AG04450 (cell line): ENCODE data around the gene SART3. TPM values are rescaled to one million over a fixed set of nuclear protein-coding genes. Genes with fewer than 3 reads are reported as not detected.

ENCODE experiments used
- CTCF ChIA-PET: fragments of 300-600, 350-600 bp; formaldehyde crosslinking; extraction: SDS; loops from one replicate; lab custom pipeline; 2022; ENCODE audit warnings: antibody characterized with exemption, inconsistent platforms; lab: Charles Lee
- POLR2A ChIA-PET: fragments of 350-600 bp; formaldehyde crosslinking; extraction: SDS; loops from one replicate; lab custom pipeline; 2021; ENCODE audit warnings: antibody characterized with exemption, inconsistent platforms; lab: Yijun Ruan, JAX
- DNase-seq: peaks from one replicate; pipeline ENCODE4 v3.0.0-alpha.2; 2011; ENCODE audit warnings: low read depth, low spot score
- H3K27ac ChIP-seq: one replicate; pipeline ENCODE4 v1.5.1; 2012; ENCODE audit warnings: low read depth, low read length, control low read depth
- H3K27me3 ChIP-seq: one replicate; pipeline ENCODE4 v1.6.0; 2012; ENCODE audit warnings: low read length; ENCODE audit not compliant: control insufficient read depth, insufficient read depth
- H3K4me3 ChIP-seq: 2 replicates; pipeline ENCODE4 v1.5.1; 2011; ENCODE audit warnings: mild to moderate bottlenecking, low read depth, low read length, control low read depth
- H3K9me3 ChIP-seq: 2 replicates; pipeline ENCODE4 v1.5.1; 2012; ENCODE audit warnings: low read length; ENCODE audit not compliant: control insufficient read depth, insufficient read depth
- CTCF ChIP-seq: IDR thresholded peaks from 2 replicates; pipeline ENCODE4 v1.5.1; 2011; ENCODE audit warnings: low read depth, low read length, control low read depth, inconsistent platforms
- polyA plus RNA-seq: library from polyadenylated mRNA; depleted of rRNA; stranded (reverse); fragments of >200 nt; gene quantifications from 2 replicates; pipeline ENCODE4 v1.2.3, GENCODE V29; 2011

SART3 gene
- polyA plus RNA-seq, 1 experiment: 23.9 TPM

DNA sequence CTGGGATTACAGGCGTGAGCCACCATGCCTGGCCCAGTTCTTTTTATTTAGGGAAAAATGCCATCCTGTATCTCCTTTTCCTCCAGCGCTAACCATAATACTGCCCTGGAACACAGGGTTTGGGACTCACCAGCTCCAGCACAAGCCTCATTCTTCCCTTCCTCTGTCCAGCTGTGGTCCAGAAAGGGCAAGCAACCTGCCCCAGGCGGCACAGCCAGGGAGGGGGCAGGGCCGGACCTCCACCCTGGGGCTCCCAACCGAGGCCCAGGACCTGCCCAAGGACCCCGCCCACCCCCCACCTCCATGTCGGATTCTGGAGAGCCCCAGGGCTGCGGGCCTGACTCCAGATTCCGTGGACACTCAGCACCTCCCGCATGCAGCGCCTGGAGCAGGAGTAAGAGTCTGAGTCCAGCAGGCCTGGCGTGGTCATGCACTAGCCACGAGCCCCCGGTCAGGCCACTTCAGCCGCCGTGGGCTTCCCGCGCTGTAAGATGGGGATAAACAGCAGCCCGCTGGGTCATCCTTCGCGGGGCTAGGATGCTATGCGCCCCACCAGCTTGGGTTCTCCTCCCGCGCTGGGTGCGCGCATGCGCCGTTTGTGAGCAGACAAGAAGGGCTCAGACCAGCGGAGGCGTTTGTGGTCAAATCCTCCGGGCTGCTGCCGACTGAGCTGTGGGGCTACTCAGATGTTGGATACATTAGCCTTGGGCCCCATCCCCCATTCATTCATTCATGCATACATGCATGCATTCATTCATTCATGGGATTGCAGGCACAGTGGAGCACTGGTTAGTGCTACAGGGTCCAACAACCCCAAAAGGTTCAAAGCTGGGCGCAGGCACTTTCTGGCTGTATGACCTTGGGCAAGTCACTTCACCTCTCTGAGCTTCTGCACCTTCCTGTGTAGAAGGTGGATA lies 20.6 kb upstream of the SART3 start:
- POLR2A ChIA-PET: no interaction called here

DNA sequence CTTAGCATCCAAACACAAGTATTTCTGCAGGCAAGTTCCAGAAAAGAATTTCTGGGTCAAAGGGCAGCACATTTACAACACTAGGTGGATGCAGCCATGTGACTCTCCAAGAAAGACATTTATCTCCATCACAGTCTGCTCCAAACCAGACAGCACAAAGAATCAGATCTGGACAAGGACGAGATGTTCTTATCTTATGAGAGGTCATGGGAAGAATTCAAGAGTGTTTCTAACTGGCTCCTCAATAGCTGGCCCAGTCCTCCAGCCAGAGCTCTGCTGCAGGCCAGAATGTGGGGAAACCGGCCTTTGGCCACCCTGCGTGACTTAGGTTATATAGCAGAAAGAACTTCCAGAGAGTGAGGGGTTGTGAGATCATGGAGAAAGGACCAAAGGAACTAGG lies 19.6 kb upstream of the SART3 start:
- CTCF ChIA-PET: no interaction called here
- Histone ChIP-seq H3K4me3 (no peak overlapping the region), H3K27ac (no peak overlapping the region), H3K27me3 (peaks cover 2% of the 10 kb centered on the region), H3K9me3 (no peaks in the 10 kb centered on the region; the same call in 1 of the 2 replicates)
- POLR2A ChIA-PET: no interaction called here
- no peak for TF ChIP-seq CTCF
- DNase-seq: no peak

More for the DNA sequence above, 20.6 kb upstream of the SART3 start:
- H3K9me3 ChIP-seq: no peaks in the 10 kb centered on the region; the same call in 1 of the 2 replicates
- H3K27me3 ChIP-seq: peaks cover 2% of the 10 kb centered on the region
- H3K4me3 ChIP-seq: no peak overlapping the region
- no peak overlapping the region for H3K27ac ChIP-seq
- no peak for TF ChIP-seq CTCF
- no peak for DNase-seq
- CTCF ChIA-PET: interaction anchor here (0.6 to 1.3 kb wide), 2 partner anchors 11 to 36 kb away, joined by 3 to 4 read pairs; no protein-coding TSS in a partner anchor

DNA sequence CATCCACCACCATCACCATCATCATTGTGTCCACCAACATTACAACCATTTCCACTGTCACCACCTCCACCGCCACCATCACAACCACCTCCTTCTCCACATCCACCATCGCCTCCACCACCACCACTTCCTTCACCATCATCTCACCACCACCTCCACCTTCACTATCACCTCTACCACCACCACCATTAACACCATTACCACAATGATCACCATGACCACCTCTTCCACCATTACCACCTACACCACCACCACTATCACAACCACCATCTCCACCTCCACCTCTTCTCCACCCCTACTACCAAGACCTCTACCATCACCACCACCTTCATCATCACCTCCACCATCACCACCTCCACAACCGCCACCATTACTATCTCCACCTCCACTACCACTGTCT lies 17.8 kb upstream of the SART3 start:
- Histone ChIP-seq H3K9me3 (no peaks in the 10 kb centered on the region; the same call in 1 of the 2 replicates), H3K27me3 (peaks cover 2% of the 10 kb centered on the region), H3K27ac (no peak overlapping the region), H3K4me3 (no peak overlapping the region)
- ChIA-PET CTCF (interaction anchor here (1.1 to 4.0 kb wide), 2 partner anchors 39 to 40 kb away, joined by 7 to 37 read pairs; no protein-coding TSS in a partner anchor), POLR2A (no interaction called here)
- no peak for DNase-seq
- TF ChIP-seq CTCF: no peak

DNA sequence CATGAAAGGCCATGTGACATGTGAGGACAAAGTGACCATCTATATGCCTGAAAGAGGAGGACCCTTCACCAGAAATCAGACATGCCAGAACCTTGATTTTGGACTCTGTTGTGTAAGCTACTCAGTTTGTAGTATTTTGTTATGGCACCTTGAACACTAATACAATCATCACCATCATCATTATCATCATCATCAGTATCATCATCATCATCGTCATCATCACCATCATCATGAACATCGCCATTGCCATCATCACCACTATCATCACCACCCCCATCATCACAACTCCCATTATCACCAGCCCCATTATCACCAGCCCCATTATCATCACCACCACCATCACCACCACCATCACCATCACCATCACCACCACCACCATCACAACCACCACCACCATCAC lies 17.3 kb upstream of the SART3 start:
- TF ChIP-seq CTCF: no peak
- ChIA-PET POLR2A (no interaction called here), CTCF (interaction anchor here (2.8 to 4.0 kb wide), 2 partner anchors 14 to 39 kb away, joined by 18 to 37 read pairs; no protein-coding TSS in a partner anchor)
- no peak for DNase-seq
- H3K27ac ChIP-seq: no peak overlapping the region
- H3K27me3 ChIP-seq: peaks cover 2% of the 10 kb centered on the region
- no peaks in the 10 kb centered on the region; the same call in 1 of the 2 replicates for H3K9me3 ChIP-seq
- H3K4me3 ChIP-seq: no peak overlapping the region

DNA sequence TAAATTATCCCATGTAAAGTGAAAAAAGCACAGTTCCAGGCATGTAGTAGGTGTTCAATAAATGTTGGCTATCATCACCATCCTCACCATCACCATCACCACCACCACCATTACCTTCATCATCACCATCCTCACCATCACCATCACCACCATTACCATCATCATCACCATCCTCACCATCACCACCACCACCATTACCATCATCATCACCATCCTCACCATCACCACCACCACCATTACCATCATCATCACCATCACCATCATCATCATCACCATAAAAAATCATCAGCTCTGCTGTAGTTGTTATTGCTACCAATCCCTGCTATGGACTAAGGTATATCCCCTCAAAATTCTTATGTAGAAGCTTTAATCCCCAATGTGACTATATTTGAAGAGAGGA lies 16.5 kb upstream of the SART3 start:
- no peak overlapping the region for H3K4me3 ChIP-seq
- POLR2A ChIA-PET: no interaction called here
- no peak overlapping the region for H3K27ac ChIP-seq
- no peak for DNase-seq
- no peaks in the 10 kb centered on the region; the same call in 1 of the 2 replicates for H3K9me3 ChIP-seq
- TF ChIP-seq CTCF: no peak
- H3K27me3 ChIP-seq: peaks cover 2% of the 10 kb centered on the region
- CTCF ChIA-PET: interaction anchor here (0.7 to 4.0 kb wide), 3 partner anchors 13 to 40 kb away, joined by 3 to 37 read pairs (median 18); no protein-coding TSS in a partner anchor
